Measurements from ENCODE around the gene PACSIN2. TPM values are rescaled to one million over a fixed set of nuclear protein-coding genes. Genes with fewer than 3 reads are reported as not detected.

PACSIN2 gene
- total RNA-seq, 1 donor: 35.2 TPM

- H3K4me3 ChIP-seq (ENCODE audit: low read depth, low read length): no peak overlapping the region
- no peak for TF ChIP-seq CTCF (IDR thresholded peaks at IDR 0.05; ENCODE audit: insufficient read depth, low read length)
Measured at GRCh38 chr22:42945027-42945426, 69.9 kb downstream of the PACSIN2 start.

GRCh38 chr22:42944409-42944808 lies 70.5 kb downstream of the PACSIN2 start:
- no peak overlapping the region for H3K4me3 ChIP-seq (ENCODE audit: low read depth, low read length)
- DNase-seq (ENCODE audit: low read depth): no peak
- TF ChIP-seq CTCF (IDR thresholded peaks at IDR 0.05; ENCODE audit: insufficient read depth, low read length): no peak

More at GRCh38 chr22:42945027-42945426, 69.9 kb downstream of the PACSIN2 start:
- DNase-seq (ENCODE audit: low read depth): no peak

GRCh38 chr22:42943981-42944380 lies 71.0 kb downstream of the PACSIN2 start:
- H3K4me3 ChIP-seq (ENCODE audit: low read depth, low read length): no peak overlapping the region
- DNase-seq (ENCODE audit: low read depth): no peak
- no peak for TF ChIP-seq CTCF (IDR thresholded peaks at IDR 0.05; ENCODE audit: insufficient read depth, low read length)

GRCh38 chr22:42942351-42942750 lies 72.6 kb downstream of the PACSIN2 start:
- H3K4me3 ChIP-seq (ENCODE audit: low read depth, low read length): no peak overlapping the region
- no peak for DNase-seq (ENCODE audit: low read depth)
- no peak for TF ChIP-seq CTCF (IDR thresholded peaks at IDR 0.05; ENCODE audit: insufficient read depth, low read length)

- peak; percentile 75 for DNase-seq (ENCODE audit: low read depth)
- TF ChIP-seq CTCF (IDR thresholded peaks at IDR 0.05; ENCODE audit: insufficient read depth, low read length): no peak
- H3K4me3 ChIP-seq (ENCODE audit: low read depth, low read length): no peak overlapping the region
Measured at GRCh38 chr22:42939941-42940653, 74.9 kb downstream of the PACSIN2 start.

- no peak for TF ChIP-seq CTCF (IDR thresholded peaks at IDR 0.05; ENCODE audit: insufficient read depth, low read length)
- no peak overlapping the region for H3K4me3 ChIP-seq (ENCODE audit: low read depth, low read length)
- peak; percentile 35 for DNase-seq (ENCODE audit: low read depth)
Measured at GRCh38 chr22:42939451-42939881, 75.5 kb downstream of the PACSIN2 start.

GRCh38 chr22:42938976-42939375 lies 76.0 kb downstream of the PACSIN2 start:
- no peak for TF ChIP-seq CTCF (IDR thresholded peaks at IDR 0.05; ENCODE audit: insufficient read depth, low read length)
- DNase-seq (ENCODE audit: low read depth): peak; percentile 38
- H3K4me3 ChIP-seq (ENCODE audit: low read depth, low read length): no peak overlapping the region
